Measurements from ENCODE around the gene HILPDA. TPM values are rescaled to one million over a fixed set of nuclear protein-coding genes. Genes with fewer than 3 reads are reported as not detected.

HILPDA gene
- total RNA-seq, 5 donors from 2014 or later (not counting 1 experiment from before 2014, with no cell fraction given), result 2.0 to 4.8 (median 3.3) TPM

DNA sequence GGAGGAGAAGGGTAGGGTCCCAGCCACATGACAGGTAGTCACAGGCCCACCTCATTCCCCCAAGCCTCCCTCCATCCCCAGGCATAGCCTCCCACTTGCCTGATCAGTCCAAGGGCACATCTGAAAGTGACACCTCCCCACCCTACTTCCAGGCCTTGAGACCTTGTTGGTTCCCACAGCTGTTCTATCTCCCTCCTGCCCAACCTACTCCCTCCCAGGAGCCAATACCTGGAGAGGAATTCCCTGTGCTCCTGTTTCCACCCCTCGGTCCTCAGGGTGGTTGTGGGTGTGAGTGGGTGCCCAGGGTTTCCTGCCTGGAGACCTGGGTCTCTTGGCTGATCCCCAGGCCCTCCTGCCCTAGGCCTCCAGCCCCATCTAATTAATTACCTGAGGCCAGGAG, 34.3 kb upstream of the HILPDA start:
- H3K27ac ChIP-seq (ENCODE audit: low read length), result no peak overlapping the region
- POLR2A ChIA-PET, result no interaction called here
- H3K36me3 ChIP-seq (ENCODE audit: control insufficient read depth in 2 of 2, extremely low read depth in 1 of 2, insufficient read depth in 1 of 2, low read length in 1 of 2), result no peaks in the 10 kb centered on the region
- H3K36me3 Mint-ChIP-seq, result no peaks in the 10 kb centered on the region
- CTCF ChIA-PET, result interaction anchor here in 1 of 2 donors (0.8 kb wide), 1 partner anchor 161 kb away, joined by 3 read pairs; no protein-coding TSS in a partner anchor
- no peak for ATAC-seq (replicated peaks in 1 of 4)
- no peak overlapping the region for H3K4me3 ChIP-seq (ENCODE audit: control insufficient read depth in 1 of 2, extremely low read depth in 1 of 2, low read length in 1 of 2)
- WGBS (ENCODE audit: insufficient coverage), result no CpG with 5 or more reads among the region's 1 CpG
- no peaks in the 10 kb centered on the region for H3K27me3 Mint-ChIP-seq
- H3K9me3 ChIP-seq, result no peaks in the 10 kb centered on the region
- no peak overlapping the region for H3K4me3 Mint-ChIP-seq
- H3K4me1 Mint-ChIP-seq, result peaks cover 0 to 7% (median 0%) of the 10 kb centered on the region in 3 donors
- no peak for DNase-seq
- H3K27me3 ChIP-seq (replicated peaks in 1 of 2; ENCODE audit: control insufficient read depth in 2 of 2, extremely low read depth in 1 of 2, insufficient read depth in 2 of 2, low read length in 1 of 2), result no peaks in the 10 kb centered on the region
- H3K27ac Mint-ChIP-seq, result no peak overlapping the region
- no peaks in the 10 kb centered on the region for H3K9me3 Mint-ChIP-seq
- H3K4me1 ChIP-seq (ENCODE audit: control insufficient read depth in 1 of 2, extremely low read depth in 1 of 2, insufficient read depth in 2 of 2, low read length in 2 of 2), result peaks cover 0 to 28% of the 10 kb centered on the region in 2 experiments

DNA sequence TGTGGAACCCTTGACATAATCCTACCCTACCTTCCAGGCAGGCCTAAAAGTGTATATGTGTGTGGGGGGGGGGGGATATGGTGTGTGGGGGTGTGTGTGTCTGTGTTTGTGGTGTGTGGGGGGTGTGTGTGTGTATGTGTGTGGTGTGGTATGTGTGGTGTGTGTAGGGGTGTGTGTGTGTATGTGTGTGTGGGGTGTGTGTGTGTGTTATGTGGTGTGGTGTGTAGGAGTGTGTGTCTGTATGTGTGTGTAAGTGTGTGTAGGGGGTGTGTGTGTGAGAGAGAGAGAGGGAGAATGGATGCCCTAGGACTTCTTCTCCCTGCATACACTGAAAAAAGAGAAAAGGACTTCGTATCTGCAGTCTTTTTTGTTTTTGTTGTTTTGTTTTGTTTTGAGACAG, 33.6 kb upstream of the HILPDA start:
- H3K9me3 ChIP-seq, result no peaks in the 10 kb centered on the region
- ChIA-PET POLR2A (interaction anchor here (0.6 to 0.7 kb wide), 2 partner anchors 155 to 192 kb away, joined by 4 to 8 read pairs; no protein-coding TSS in a partner anchor), CTCF (interaction anchor here in 1 of 2 donors (0.8 to 1.0 kb wide), 2 partner anchors 75 to 162 kb away, joined by 3 to 7 read pairs; no protein-coding TSS in a partner anchor)
- H3K9me3 Mint-ChIP-seq, result no peaks in the 10 kb centered on the region
- H3K4me3 ChIP-seq (ENCODE audit: control insufficient read depth in 1 of 2, extremely low read depth in 1 of 2, low read length in 1 of 2), result no peak overlapping the region
- no CpG with 5 or more reads among the region's 1 CpG for WGBS (ENCODE audit: insufficient coverage)
- peaks cover 0 to 28% of the 10 kb centered on the region in 2 experiments for H3K4me1 ChIP-seq (ENCODE audit: control insufficient read depth in 1 of 2, extremely low read depth in 1 of 2, insufficient read depth in 2 of 2, low read length in 2 of 2)
- peak overlapping the region; percentile 29 for H3K27ac ChIP-seq (ENCODE audit: low read length)
- no peaks in the 10 kb centered on the region for H3K36me3 Mint-ChIP-seq
- H3K27ac Mint-ChIP-seq, result no peak overlapping the region
- no peaks in the 10 kb centered on the region for H3K27me3 ChIP-seq (replicated peaks in 1 of 2; ENCODE audit: control insufficient read depth in 2 of 2, extremely low read depth in 1 of 2, insufficient read depth in 2 of 2, low read length in 1 of 2)
- H3K36me3 ChIP-seq (ENCODE audit: control insufficient read depth in 2 of 2, extremely low read depth in 1 of 2, insufficient read depth in 1 of 2, low read length in 1 of 2), result no peaks in the 10 kb centered on the region
- ATAC-seq (replicated peaks in 1 of 4) (no peak), DNase-seq (no peak)
- peaks cover 0 to 7% (median 0%) of the 10 kb centered on the region in 3 donors for H3K4me1 Mint-ChIP-seq
- H3K27me3 Mint-ChIP-seq, result no peaks in the 10 kb centered on the region
- no peak overlapping the region for H3K4me3 Mint-ChIP-seq

- peak in 1 of 4 experiments; percentile 51 for ATAC-seq (replicated peaks in 1 of 4)
- H3K27ac Mint-ChIP-seq, result no peak overlapping the region
- H3K9me3 Mint-ChIP-seq, result no peaks in the 10 kb centered on the region
- peaks cover 0 to 7% (median 0%) of the 10 kb centered on the region in 3 donors for H3K4me1 Mint-ChIP-seq
- Histone ChIP-seq H3K9me3 (no peaks in the 10 kb centered on the region), H3K36me3 (ENCODE audit: control insufficient read depth in 2 of 2, extremely low read depth in 1 of 2, insufficient read depth in 1 of 2, low read length in 1 of 2) (no peaks in the 10 kb centered on the region), H3K27me3 (replicated peaks in 1 of 2; ENCODE audit: control insufficient read depth in 2 of 2, extremely low read depth in 1 of 2, insufficient read depth in 2 of 2, low read length in 1 of 2) (no peaks in the 10 kb centered on the region), H3K27ac (ENCODE audit: low read length) (peak overlapping the region; percentile 63), H3K4me1 (ENCODE audit: control insufficient read depth in 1 of 2, extremely low read depth in 1 of 2, insufficient read depth in 2 of 2, low read length in 2 of 2) (peaks cover 0 to 28% of the 10 kb centered on the region in 2 experiments), H3K4me3 (ENCODE audit: control insufficient read depth in 1 of 2, extremely low read depth in 1 of 2, low read length in 1 of 2) (no peak overlapping the region)
- H3K36me3 Mint-ChIP-seq, result no peaks in the 10 kb centered on the region
- 48% methylated on average over 3 of the region's 3 CpGs for WGBS (ENCODE audit: insufficient coverage)
- peak in 11 of 35 experiments; percentile 13 to 51 (median 32) for DNase-seq
- H3K4me3 Mint-ChIP-seq, result no peak overlapping the region
- ChIA-PET CTCF (interaction anchor here in 1 of 2 donors (1.0 to 7.3 kb wide), 3 partner anchors 11 to 76 kb away, joined by 3 to 246 read pairs (median 7); no protein-coding TSS in a partner anchor), POLR2A (no interaction called here)
- H3K27me3 Mint-ChIP-seq, result no peaks in the 10 kb centered on the region
Measured at GRCh38 chr7:128422842-128423241, 32.8 kb upstream of the HILPDA start.

- Mint-ChIP-seq H3K27ac (no peak overlapping the region), H3K36me3 (no peaks in the 10 kb centered on the region), H3K4me3 (no peak overlapping the region), H3K27me3 (peaks cover 4 to 10% of the 10 kb centered on the region in 2 donors), H3K4me1 (peaks cover 0 to 7% (median 0%) of the 10 kb centered on the region in 3 donors), H3K9me3 (no peaks in the 10 kb centered on the region)
- WGBS (ENCODE audit: insufficient coverage), result no CpG with 5 or more reads among the region's 1 CpG
- Histone ChIP-seq H3K4me3 (ENCODE audit: control insufficient read depth in 1 of 2, extremely low read depth in 1 of 2, low read length in 1 of 2) (no peak overlapping the region), H3K9me3 (no peaks in the 10 kb centered on the region), H3K27ac (ENCODE audit: low read length) (no peak overlapping the region), H3K4me1 (ENCODE audit: control insufficient read depth in 1 of 2, extremely low read depth in 1 of 2, insufficient read depth in 2 of 2, low read length in 2 of 2) (peaks cover 0 to 28% of the 10 kb centered on the region in 2 experiments), H3K27me3 (replicated peaks in 1 of 2; ENCODE audit: control insufficient read depth in 2 of 2, extremely low read depth in 1 of 2, insufficient read depth in 2 of 2, low read length in 1 of 2) (no peaks in the 10 kb centered on the region), H3K36me3 (ENCODE audit: control insufficient read depth in 2 of 2, extremely low read depth in 1 of 2, insufficient read depth in 1 of 2, low read length in 1 of 2) (no peaks in the 10 kb centered on the region)
- CTCF ChIA-PET, result interaction anchor here (0.6 to 10.4 kb wide), 18 partner anchors 9 to 90 kb away, joined by 3 to 246 read pairs (median 6); partner anchors contain the start of gene RBM28 (in 1 of the 2)
- no peak for ATAC-seq (replicated peaks in 1 of 4)
- POLR2A ChIA-PET, result no interaction called here
- DNase-seq, result no peak
Measured at GRCh38 chr7:128424686-128425275, 30.9 kb upstream of the HILPDA start.

DNA sequence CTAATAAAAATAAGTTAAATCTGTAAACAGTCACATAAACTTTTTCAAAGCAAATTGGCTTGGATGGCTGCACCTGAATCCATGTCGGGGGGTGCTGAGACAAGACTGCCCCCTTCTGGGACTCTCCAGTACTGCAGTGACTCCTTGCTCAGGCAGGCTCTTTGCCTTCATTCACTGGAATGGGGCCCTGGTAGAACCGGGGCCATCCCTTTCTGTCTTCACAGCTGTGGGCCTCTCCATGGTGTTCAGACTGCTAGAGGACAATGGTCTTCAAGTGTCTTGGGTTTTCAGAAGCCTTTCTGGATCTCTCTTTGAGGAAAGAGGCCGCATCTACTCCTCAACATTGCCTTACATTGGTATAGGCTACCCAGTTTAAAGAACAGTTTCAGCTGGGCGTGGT, 29.8 kb upstream of the HILPDA start:
- peak; percentile 28 to 85 (median 69) for DNase-seq
- peak; percentile 61 to 86 (median 80) for ATAC-seq (replicated peaks in 1 of 4)
- Mint-ChIP-seq H3K27ac (no peak overlapping the region), H3K36me3 (no peaks in the 10 kb centered on the region), H3K9me3 (no peaks in the 10 kb centered on the region), H3K4me1 (peaks cover 0 to 7% (median 0%) of the 10 kb centered on the region in 3 donors), H3K4me3 (no peak overlapping the region), H3K27me3 (peaks cover 4 to 10% of the 10 kb centered on the region in 2 donors)
- POLR2A ChIA-PET, result no interaction called here
- Histone ChIP-seq H3K27me3 (replicated peaks in 1 of 2; ENCODE audit: control insufficient read depth in 2 of 2, extremely low read depth in 1 of 2, insufficient read depth in 2 of 2, low read length in 1 of 2) (peaks cover 0 to 9% of the 10 kb centered on the region in 2 experiments), H3K27ac (ENCODE audit: low read length) (no peak overlapping the region), H3K4me1 (ENCODE audit: control insufficient read depth in 1 of 2, extremely low read depth in 1 of 2, insufficient read depth in 2 of 2, low read length in 2 of 2) (peaks cover 0 to 28% of the 10 kb centered on the region in 2 experiments), H3K4me3 (ENCODE audit: control insufficient read depth in 1 of 2, extremely low read depth in 1 of 2, low read length in 1 of 2) (no peak overlapping the region), H3K9me3 (no peaks in the 10 kb centered on the region), H3K36me3 (ENCODE audit: control insufficient read depth in 2 of 2, extremely low read depth in 1 of 2, insufficient read depth in 1 of 2, low read length in 1 of 2) (no peaks in the 10 kb centered on the region)
- 0% methylated on average over 2 of the region's 4 CpGs for WGBS (ENCODE audit: insufficient coverage)
- CTCF ChIA-PET, result interaction anchor here (0.6 to 10.4 kb wide), 20 partner anchors 8 to 235 kb away, joined by 3 to 246 read pairs (median 6); partner anchors contain the start of gene RBM28 (in 1 of the 2)

DNA sequence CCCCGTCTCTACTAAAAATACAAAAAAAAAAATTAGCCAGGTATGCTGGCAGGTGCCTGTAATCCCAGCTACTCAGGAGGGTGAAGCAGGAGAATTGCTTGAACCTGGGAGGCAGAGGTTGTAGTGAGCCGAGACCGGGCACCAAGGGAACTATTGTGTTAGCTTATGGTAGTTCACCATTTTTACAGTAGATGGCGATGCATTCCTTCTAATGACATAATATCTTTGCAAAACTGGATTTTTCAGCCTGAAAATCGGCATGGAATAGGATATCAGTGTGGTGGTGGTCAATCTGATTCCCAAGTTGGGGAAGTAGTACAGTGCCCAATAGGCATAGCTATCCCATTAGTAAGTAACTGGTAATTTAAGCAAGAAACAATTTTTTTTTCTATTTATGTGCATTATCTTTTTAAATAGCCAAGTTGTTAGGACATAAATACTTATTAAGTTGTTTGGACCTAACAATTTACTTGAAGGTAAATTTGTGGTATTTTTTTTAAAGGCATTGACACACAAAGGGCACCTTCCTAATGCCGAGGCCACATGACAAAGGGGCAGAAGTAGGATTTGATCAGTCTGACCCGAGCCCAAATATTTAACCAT, 28.3 kb upstream of the HILPDA start:
- Mint-ChIP-seq H3K36me3 (no peaks in the 10 kb centered on the region), H3K9me3 (no peaks in the 10 kb centered on the region), H3K4me1 (peaks cover 0 to 5% (median 0%) of the 10 kb centered on the region in 3 donors), H3K27ac (no peak overlapping the region), H3K27me3 (peaks cover 4 to 12% of the 10 kb centered on the region in 2 donors), H3K4me3 (no peak overlapping the region)
- 53% methylated on average over 3 of the region's 7 CpGs for WGBS (ENCODE audit: insufficient coverage)
- no peak overlapping the region for H3K4me3 ChIP-seq (ENCODE audit: control insufficient read depth in 1 of 2, extremely low read depth in 1 of 2, low read length in 1 of 2)
- DNase-seq (peak in 6 of 35 experiments; percentile 14 to 78 (median 18)), ATAC-seq (replicated peaks in 1 of 4) (peak; percentile 53 to 67 (median 60))
- peaks cover 0 to 15% of the 10 kb centered on the region in 2 experiments for H3K4me1 ChIP-seq (ENCODE audit: control insufficient read depth in 1 of 2, extremely low read depth in 1 of 2, insufficient read depth in 2 of 2, low read length in 2 of 2)
- POLR2A ChIA-PET, result interaction anchor here in 1 of 2 donors (1.0 to 1.4 kb wide), 3 partner anchors 9 to 32 kb away, joined by 4 to 6 read pairs (median 4); no protein-coding TSS in a partner anchor
- no peaks in the 10 kb centered on the region for H3K9me3 ChIP-seq
- no peaks in the 10 kb centered on the region for H3K36me3 ChIP-seq (ENCODE audit: control insufficient read depth in 2 of 2, extremely low read depth in 1 of 2, insufficient read depth in 1 of 2, low read length in 1 of 2)
- no peak overlapping the region for H3K27ac ChIP-seq (ENCODE audit: low read length)
- CTCF ChIA-PET, result interaction anchor here (0.6 to 10.4 kb wide), 32 partner anchors 9 to 84 kb away, joined by 3 to 246 read pairs (median 4); partner anchors contain the start of genes HILPDA (in 2 of the 2) and RBM28 (in 1 of the 2)
- H3K27me3 ChIP-seq (replicated peaks in 1 of 2; ENCODE audit: control insufficient read depth in 2 of 2, extremely low read depth in 1 of 2, insufficient read depth in 2 of 2, low read length in 1 of 2), result peaks cover 0 to 15% of the 10 kb centered on the region in 2 experiments

Measured in T-cell (primary cell).